GM12878 (cell line): ENCODE measurements around the gene SHROOM2. TPM values are rescaled to one million over a fixed set of nuclear protein-coding genes. Genes with fewer than 3 reads are reported as not detected.
"Not testable (repeated sequence)": the region's sequence is repeated elsewhere in the genome, so short reads cannot be mapped to it uniquely, and the experiment has no call there.

Experiments
- ATAC-seq: fragments of 200-7000 bp; cut with Tn5 transposase; 3 replicates; pipeline ENCODE4 v1.9.1; 2020; ENCODE audit warnings: mild to moderate bottlenecking, moderate library complexity
- BruUV-seq: library from RNA; stranded (reverse); fragments of 400-500 nt; replicated peaks from 2 replicates; lab custom pipeline; 2021; lab: Mats Ljungman, UMichigan
- CTCF ChIA-PET: fragments of 300-600 bp; sonication (Branson Sonifier 250); formaldehyde crosslinking; extraction: SDS; loops from one replicate; lab custom pipeline; 2021; ENCODE audit warnings: inconsistent platforms; lab: Yijun Ruan, JAX
- POLR2A ChIA-PET: fragments of 350-600 bp; formaldehyde crosslinking; extraction: SDS; loops from one replicate; lab custom pipeline; 2021; ENCODE audit warnings: inconsistent platforms; lab: Charles Lee
- RAD21 ChIA-PET: fragments of 300-600 bp; sonication (Branson Sonifier 250); formaldehyde crosslinking; loops from one replicate; lab custom pipeline; 2023; ENCODE audit warnings: antibody characterized with exemption; ENCODE audit not compliant: unreplicated experiment; lab: Charles Lee
- SMC1A ChIA-PET: fragments of 300-600 bp; sonication (Branson Sonifier 250); formaldehyde crosslinking; loops from one replicate; lab custom pipeline; 2023; ENCODE audit not compliant: unreplicated experiment, uncharacterized antibody; lab: Charles Lee
- DNase-seq: peaks from one replicate; pipeline ENCODE4 v3.0.0-alpha.2; 2011; ENCODE audit warnings: low read depth, low spot score
- FAIRE-seq: peaks from 3 replicates; lab custom pipeline; 2011; peaks lifted over from hg19 to GRCh38; lab: Jason Lieb, UNC
- H2AFZ ChIP-seq: 2 replicates; pipeline ENCODE4 v1.6.0; 2011; ENCODE audit warnings: low read depth, low read length, control low read depth; ENCODE audit not compliant: control insufficient read depth
- H3K27ac ChIP-seq: 2 replicates; pipeline ENCODE4 v1.5.1; 2011; ENCODE audit warnings: control low read depth; ENCODE audit not compliant: control insufficient read depth, insufficient read depth
- H3K27me3 ChIP-seq, 2 experiments: replicated peaks in 1 of 2; 2 replicates each; pipeline versions ENCODE4 v1.6.0 to v1.6.1; 2011; ENCODE audit warnings: low read length in 1 of 2; ENCODE audit not compliant: control insufficient read depth in 2 of 2, insufficient read depth in 2 of 2
- H3K36me3 ChIP-seq, 2 experiments: 2 replicates each; pipeline ENCODE4 v1.5.1; 2011; ENCODE audit warnings: low read length in 1 of 2; ENCODE audit not compliant: control insufficient read depth in 2 of 2, insufficient read depth in 2 of 2
- H3K4me1 ChIP-seq: 2 replicates; pipeline ENCODE4 v1.6.1; 2011; ENCODE audit warnings: mild to moderate bottlenecking, low read length, moderate library complexity, mixed read lengths; ENCODE audit not compliant: control insufficient read depth, insufficient read depth
- H3K4me2 ChIP-seq: 2 replicates; pipeline ENCODE4 v1.6.0; 2011; ENCODE audit warnings: control low read depth; ENCODE audit not compliant: control insufficient read depth, insufficient read depth
- H3K4me3 ChIP-seq: fragments of 200-600 bp; sonication (generic); 2 replicates; pipeline ENCODE4 v1.5.1; 2016
- H3K79me2 ChIP-seq: 2 replicates; pipeline ENCODE4 v1.6.0; 2011; ENCODE audit warnings: low read length; ENCODE audit not compliant: control insufficient read depth, insufficient read depth
- H3K9ac ChIP-seq: 2 replicates; pipeline ENCODE4 v1.8.0; 2011; ENCODE audit warnings: low read length, control low read depth, mixed read lengths; ENCODE audit not compliant: control insufficient read depth, insufficient read depth
- H3K9me3 ChIP-seq: replicated peaks from 3 replicates; pipeline ENCODE4 v1.5.1; 2011; ENCODE audit warnings: mild to moderate bottlenecking, low read length; ENCODE audit not compliant: control insufficient read depth, insufficient read depth
- H4K20me1 ChIP-seq: 2 replicates; pipeline ENCODE4 v1.6.0; 2011; ENCODE audit not compliant: control insufficient read depth, insufficient read depth
- PML ChIP-seq: IDR thresholded peaks from 2 replicates; pipeline ENCODE4 v1.6.1; 2012; ENCODE audit warnings: low read length, inconsistent platforms
- RFX5 ChIP-seq: IDR thresholded peaks from 2 replicates; pipeline ENCODE4 v1.6.1; 2011; ENCODE audit warnings: low read depth, low read length, improper control_type of control experiment
- WGBS: methylation state at CpG from one replicate; pipeline ENCODE4 v1.1.6; 2016; ENCODE audit warnings: low lambda C conversion rate; ENCODE audit not compliant: insufficient replicate concordance, insufficient coverage; ENCODE audit errors: missing lambda C conversion rate; 5-methylcytosine and 5-hydroxymethylcytosine counted together
- in situ Hi-C: fragments of 300-500 bp; cut with MboI; formaldehyde crosslinking; loops from 9 replicates; pipeline ENCODE4 v1.14.3; 2018; ENCODE audit warnings: mixed read lengths
- intact Hi-C: fragments of 100-400 bp; cut with micrococcal nuclease; formaldehyde crosslinking; loops from one replicate; pipeline ENCODE4 v1.14.2; 2022; ENCODE audit not compliant: unreplicated experiment
- polyA plus RNA-seq, 11 experiments: library from polyadenylated mRNA; depleted of rRNA in 4 of 11; unstranded in 6 of 11; stranded (reverse) in 5 of 11; fragments of >200 nt; fragmentation: Nextera tagmentation in 4 of 11; fragmentation: Illumina TruSeq in 1 of 11; extraction: Ambion mirVana in 4 of 11; extraction: Trizol in 1 of 11; gene quantifications; 1 replicate in 1 of 11; 2 replicates in 10 of 11; pipeline versions ENCODE4 v1.2.1 to v1.2.3, GENCODE V29; 2011 to 2016; ENCODE audit warnings: inconsistent platforms in 2 of 11, missing spikeins in 2 of 11, low read depth in 1 of 11
- total RNA-seq, 4 experiments: library from RNA; depleted of rRNA in 3 of 4; stranded (reverse); fragments of >200 nt in 3 of 4; fragmentation: Illumina TruSeq in 1 of 4; extraction: Trizol in 1 of 4; gene quantifications; 2 replicates each; pipeline versions ENCODE4 v1.2.1 to v1.2.3, GENCODE V29; 2013 to 2021

Gene SHROOM2
- total and polyA plus RNA-seq, 10 of the 15 experiments (the other 5 are each of a cell fraction or from before 2014, with no cell fraction given) = under 0.01 to 0.15 (median 0.09) TPM; not detected in 2

- ChIA-PET SMC1A (no interaction called here), CTCF (no interaction called here), RAD21 (no interaction called here), POLR2A (no interaction called here)
- ATAC-seq (no peak), FAIRE-seq (no peak), DNase-seq (no peak)
- H3K79me2 ChIP-seq = no peaks in the 10 kb centered on the region
- intact Hi-C loops (no loop called here), in situ Hi-C loops (no loop called here)
- H2AFZ ChIP-seq = no peak overlapping the region
- H3K4me2 ChIP-seq = no peak overlapping the region
- no TSS peak for BruUV-seq
- no peak overlapping the region for H3K4me3 ChIP-seq
- no peaks in the 10 kb centered on the region for H3K4me1 ChIP-seq
- TF ChIP-seq RFX5 (0 out of 2 replicates have a peak, but pooled peaks have one; percentile 34), PML (no peak)
- no peaks in the 10 kb centered on the region for H3K27me3 ChIP-seq
- H3K27ac ChIP-seq = no peak overlapping the region
- 47% methylated on average over 14 of the region's 14 CpGs for WGBS
- no peaks in the 10 kb centered on the region for H4K20me1 ChIP-seq
- no peaks in the 10 kb centered on the region for H3K36me3 ChIP-seq
- H3K9ac ChIP-seq = no peak overlapping the region
- H3K9me3 ChIP-seq = no peaks in the 10 kb centered on the region
Measured at GRCh38 chrX:9807355-9808182, 21.3 kb downstream of the SHROOM2 start.

GRCh38 chrX:9809876-9810275 lies 23.6 kb downstream of the SHROOM2 start:
- H4K20me1 ChIP-seq, RAD21 ChIA-PET, H3K9me3 ChIP-seq, H3K27ac ChIP-seq, BruUV-seq, H3K27me3 ChIP-seq, H3K36me3 ChIP-seq, H3K4me3 ChIP-seq, intact Hi-C loops, H3K4me2 ChIP-seq, H3K9ac ChIP-seq, in situ Hi-C loops, CTCF ChIA-PET, POLR2A ChIA-PET, DNase-seq, SMC1A ChIA-PET, ATAC-seq, H2AFZ ChIP-seq, FAIRE-seq, H3K4me1 ChIP-seq, H3K79me2 ChIP-seq: not testable (repeated sequence)
- WGBS = 38% methylated on average over 5 of the region's 5 CpGs

DNA sequence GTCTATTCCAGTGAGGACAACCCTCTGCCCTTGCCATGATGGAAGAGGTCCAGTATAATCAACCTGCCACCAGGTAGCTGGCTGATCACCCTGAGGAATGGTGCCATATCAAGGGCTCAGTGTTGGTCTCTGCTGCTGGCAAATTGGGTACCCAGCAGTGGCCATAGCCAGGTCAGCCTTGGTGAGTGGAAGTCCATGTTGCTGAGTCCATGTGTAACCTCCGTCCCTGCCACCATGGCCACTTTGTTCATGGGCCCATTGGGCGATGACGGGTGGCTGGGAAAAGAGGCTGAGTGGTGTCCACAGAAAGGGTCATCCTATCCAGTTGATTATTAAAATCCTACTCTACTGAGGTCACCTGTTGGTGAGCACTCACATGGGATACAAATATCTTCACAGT lies 24.9 kb downstream of the SHROOM2 start:
- H3K4me2 ChIP-seq, H2AFZ ChIP-seq, intact Hi-C loops, H3K36me3 ChIP-seq, RAD21 ChIA-PET, H3K4me1 ChIP-seq, H3K27me3 ChIP-seq, BruUV-seq, ATAC-seq, H3K4me3 ChIP-seq, H4K20me1 ChIP-seq, H3K9ac ChIP-seq, in situ Hi-C loops, CTCF ChIA-PET, DNase-seq, H3K27ac ChIP-seq, SMC1A ChIA-PET, H3K9me3 ChIP-seq, POLR2A ChIA-PET, H3K79me2 ChIP-seq, FAIRE-seq: not testable (repeated sequence)
- WGBS = 67% methylated on average over 3 of the region's 3 CpGs
